ENCODE results near the gene MKNK2. TPM values are rescaled to one million over a fixed set of nuclear protein-coding genes. Genes with fewer than 3 reads are reported as not detected.

Gene MKNK2
- total and polyA plus RNA-seq, 10 of the 15 experiments (the other 5 are each of a cell fraction or from before 2014, with no cell fraction given): 9.6 to 365 (median 69.9) TPM

DNA sequence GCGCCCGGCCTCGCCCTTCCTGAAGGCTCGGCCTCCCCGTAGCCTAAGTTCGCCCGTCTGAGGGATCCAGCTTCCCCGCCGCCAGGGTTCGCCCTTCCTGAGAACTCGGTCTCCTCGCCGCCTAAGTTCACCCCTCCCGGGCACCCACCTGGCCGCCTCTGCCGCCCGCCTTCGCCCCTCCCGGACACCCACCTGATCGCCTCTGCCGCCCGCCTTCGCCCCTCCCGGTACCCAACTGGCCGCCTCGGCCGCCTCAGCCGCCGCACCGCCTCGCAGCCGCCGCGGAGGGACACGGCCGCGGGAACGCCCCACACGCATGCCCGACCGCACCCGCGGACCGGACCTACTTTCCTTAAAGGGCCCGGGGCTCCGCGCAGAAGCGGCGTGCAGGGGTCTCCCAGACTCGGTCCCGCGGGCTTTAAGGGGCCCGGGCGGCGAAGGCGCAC, 45.0 kb upstream of the MKNK2 start, which contains the start of gene MOB3A (continued):
- TF ChIP-seq IRF4 (IDR thresholded peaks at IDR 0.05; ENCODE audit: low read depth, low read length): no peak
- no peak for TF ChIP-seq STAT3 (IDR thresholded peaks at IDR 0.05; ENCODE audit: low read depth, low read length)
- TF ChIP-seq, protein P1, sequence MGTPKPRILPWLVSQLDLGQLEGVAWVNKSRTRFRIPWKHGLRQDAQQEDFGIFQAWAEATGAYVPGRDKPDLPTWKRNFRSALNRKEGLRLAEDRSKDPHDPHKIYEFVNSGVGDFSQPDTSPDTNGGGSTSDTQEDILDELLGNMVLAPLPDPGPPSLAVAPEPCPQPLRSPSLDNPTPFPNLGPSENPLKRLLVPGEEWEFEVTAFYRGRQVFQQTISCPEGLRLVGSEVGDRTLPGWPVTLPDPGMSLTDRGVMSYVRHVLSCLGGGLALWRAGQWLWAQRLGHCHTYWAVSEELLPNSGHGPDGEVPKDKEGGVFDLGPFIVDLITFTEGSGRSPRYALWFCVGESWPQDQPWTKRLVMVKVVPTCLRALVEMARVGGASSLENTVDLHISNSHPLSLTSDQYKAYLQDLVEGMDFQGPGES (IDR thresholded peaks at IDR 0.05): 0 out of 2 replicates have a peak, but pooled peaks have one; percentile 43
- TF ChIP-seq, protein P2, sequence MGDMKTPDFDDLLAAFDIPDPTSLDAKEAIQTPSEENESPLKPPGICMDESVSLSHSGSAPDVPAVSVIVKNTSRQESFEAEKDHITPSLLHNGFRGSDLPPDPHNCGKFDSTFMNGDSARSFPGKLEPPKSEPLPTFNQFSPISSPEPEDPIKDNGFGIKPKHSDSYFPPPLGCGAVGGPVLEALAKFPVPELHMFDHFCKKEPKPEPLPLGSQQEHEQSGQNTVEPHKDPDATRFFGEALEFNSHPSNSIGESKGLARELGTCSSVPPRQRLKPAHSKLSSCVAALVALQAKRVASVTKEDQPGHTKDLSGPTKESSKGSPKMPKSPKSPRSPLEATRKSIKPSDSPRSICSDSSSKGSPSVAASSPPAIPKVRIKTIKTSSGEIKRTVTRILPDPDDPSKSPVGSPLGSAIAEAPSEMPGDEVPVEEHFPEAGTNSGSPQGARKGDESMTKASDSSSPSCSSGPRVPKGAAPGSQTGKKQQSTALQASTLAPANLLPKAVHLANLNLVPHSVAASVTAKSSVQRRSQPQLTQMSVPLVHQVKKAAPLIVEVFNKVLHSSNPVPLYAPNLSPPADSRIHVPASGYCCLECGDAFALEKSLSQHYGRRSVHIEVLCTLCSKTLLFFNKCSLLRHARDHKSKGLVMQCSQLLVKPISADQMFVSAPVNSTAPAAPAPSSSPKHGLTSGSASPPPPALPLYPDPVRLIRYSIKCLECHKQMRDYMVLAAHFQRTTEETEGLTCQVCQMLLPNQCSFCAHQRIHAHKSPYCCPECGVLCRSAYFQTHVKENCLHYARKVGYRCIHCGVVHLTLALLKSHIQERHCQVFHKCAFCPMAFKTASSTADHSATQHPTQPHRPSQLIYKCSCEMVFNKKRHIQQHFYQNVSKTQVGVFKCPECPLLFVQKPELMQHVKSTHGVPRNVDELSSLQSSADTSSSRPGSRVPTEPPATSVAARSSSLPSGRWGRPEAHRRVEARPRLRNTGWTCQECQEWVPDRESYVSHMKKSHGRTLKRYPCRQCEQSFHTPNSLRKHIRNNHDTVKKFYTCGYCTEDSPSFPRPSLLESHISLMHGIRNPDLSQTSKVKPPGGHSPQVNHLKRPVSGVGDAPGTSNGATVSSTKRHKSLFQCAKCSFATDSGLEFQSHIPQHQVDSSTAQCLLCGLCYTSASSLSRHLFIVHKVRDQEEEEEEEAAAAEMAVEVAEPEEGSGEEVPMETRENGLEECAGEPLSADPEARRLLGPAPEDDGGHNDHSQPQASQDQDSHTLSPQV (IDR thresholded peaks at IDR 0.05): 0 out of 2 replicates have a peak, but pooled peaks have one; percentile 53
- TF ChIP-seq RELA (IDR thresholded peaks at IDR 0.05; ENCODE audit: borderline replicate concordance, partially characterized antibody): peak; percentile 88
- TF ChIP-seq, protein P3, sequence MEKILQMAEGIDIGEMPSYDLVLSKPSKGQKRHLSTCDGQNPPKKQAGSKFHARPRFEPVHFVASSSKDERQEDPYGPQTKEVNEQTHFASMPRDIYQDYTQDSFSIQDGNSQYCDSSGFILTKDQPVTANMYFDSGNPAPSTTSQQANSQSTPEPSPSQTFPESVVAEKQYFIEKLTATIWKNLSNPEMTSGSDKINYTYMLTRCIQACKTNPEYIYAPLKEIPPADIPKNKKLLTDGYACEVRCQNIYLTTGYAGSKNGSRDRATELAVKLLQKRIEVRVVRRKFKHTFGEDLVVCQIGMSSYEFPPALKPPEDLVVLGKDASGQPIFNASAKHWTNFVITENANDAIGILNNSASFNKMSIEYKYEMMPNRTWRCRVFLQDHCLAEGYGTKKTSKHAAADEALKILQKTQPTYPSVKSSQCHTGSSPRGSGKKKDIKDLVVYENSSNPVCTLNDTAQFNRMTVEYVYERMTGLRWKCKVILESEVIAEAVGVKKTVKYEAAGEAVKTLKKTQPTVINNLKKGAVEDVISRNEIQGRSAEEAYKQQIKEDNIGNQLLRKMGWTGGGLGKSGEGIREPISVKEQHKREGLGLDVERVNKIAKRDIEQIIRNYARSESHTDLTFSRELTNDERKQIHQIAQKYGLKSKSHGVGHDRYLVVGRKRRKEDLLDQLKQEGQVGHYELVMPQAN (conservative IDR thresholded peaks at IDR 0.05): peak; percentile 98
- 0 out of 2 replicates have a peak, but pooled peaks have one; percentile 46 for TF ChIP-seq NR2C1 (IDR thresholded peaks at IDR 0.05)
- TF ChIP-seq WRNIP1 (IDR thresholded peaks at IDR 0.05; ENCODE audit: borderline replicate concordance, low read depth, low read length): no peak
- no peak for TF ChIP-seq MYC (IDR thresholded peaks at IDR 0.05; ENCODE audit: insufficient read depth, insufficient read length, insufficient replicate concordance, low read length, severe bottlenecking)
- peak in 1 of 2 experiments; percentile 60; a peak in 1 of 4 replicates for TF ChIP-seq ETV6 (conservative IDR thresholded peaks at IDR 0.05 in 1 of 2, IDR thresholded peaks at IDR 0.05 in 1 of 2; ENCODE audit: borderline replicate concordance in 1 of 2, low read depth in 1 of 2)
- TF ChIP-seq ZNF207 (IDR thresholded peaks at IDR 0.05; ENCODE audit: borderline replicate concordance): peak; percentile 97
- peak; percentile 96; the same call in 1 of the 2 replicates for TF ChIP-seq SMARCA5 (IDR thresholded peaks at IDR 0.05)
- TF ChIP-seq, protein P4, sequence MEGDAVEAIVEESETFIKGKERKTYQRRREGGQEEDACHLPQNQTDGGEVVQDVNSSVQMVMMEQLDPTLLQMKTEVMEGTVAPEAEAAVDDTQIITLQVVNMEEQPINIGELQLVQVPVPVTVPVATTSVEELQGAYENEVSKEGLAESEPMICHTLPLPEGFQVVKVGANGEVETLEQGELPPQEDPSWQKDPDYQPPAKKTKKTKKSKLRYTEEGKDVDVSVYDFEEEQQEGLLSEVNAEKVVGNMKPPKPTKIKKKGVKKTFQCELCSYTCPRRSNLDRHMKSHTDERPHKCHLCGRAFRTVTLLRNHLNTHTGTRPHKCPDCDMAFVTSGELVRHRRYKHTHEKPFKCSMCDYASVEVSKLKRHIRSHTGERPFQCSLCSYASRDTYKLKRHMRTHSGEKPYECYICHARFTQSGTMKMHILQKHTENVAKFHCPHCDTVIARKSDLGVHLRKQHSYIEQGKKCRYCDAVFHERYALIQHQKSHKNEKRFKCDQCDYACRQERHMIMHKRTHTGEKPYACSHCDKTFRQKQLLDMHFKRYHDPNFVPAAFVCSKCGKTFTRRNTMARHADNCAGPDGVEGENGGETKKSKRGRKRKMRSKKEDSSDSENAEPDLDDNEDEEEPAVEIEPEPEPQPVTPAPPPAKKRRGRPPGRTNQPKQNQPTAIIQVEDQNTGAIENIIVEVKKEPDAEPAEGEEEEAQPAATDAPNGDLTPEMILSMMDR (IDR thresholded peaks at IDR 0.05 in 2 of 3, conservative IDR thresholded peaks at IDR 0.05 in 1 of 3; ENCODE audit: control insufficient read depth in 2 of 3, extremely low read depth in 1 of 3, insufficient read depth in 1 of 3, low read depth in 3 of 3, low read length in 3 of 3): peak; percentile 21 to 44 (median 38); a peak in 4 of 6 replicates
- TF ChIP-seq, protein P5, sequence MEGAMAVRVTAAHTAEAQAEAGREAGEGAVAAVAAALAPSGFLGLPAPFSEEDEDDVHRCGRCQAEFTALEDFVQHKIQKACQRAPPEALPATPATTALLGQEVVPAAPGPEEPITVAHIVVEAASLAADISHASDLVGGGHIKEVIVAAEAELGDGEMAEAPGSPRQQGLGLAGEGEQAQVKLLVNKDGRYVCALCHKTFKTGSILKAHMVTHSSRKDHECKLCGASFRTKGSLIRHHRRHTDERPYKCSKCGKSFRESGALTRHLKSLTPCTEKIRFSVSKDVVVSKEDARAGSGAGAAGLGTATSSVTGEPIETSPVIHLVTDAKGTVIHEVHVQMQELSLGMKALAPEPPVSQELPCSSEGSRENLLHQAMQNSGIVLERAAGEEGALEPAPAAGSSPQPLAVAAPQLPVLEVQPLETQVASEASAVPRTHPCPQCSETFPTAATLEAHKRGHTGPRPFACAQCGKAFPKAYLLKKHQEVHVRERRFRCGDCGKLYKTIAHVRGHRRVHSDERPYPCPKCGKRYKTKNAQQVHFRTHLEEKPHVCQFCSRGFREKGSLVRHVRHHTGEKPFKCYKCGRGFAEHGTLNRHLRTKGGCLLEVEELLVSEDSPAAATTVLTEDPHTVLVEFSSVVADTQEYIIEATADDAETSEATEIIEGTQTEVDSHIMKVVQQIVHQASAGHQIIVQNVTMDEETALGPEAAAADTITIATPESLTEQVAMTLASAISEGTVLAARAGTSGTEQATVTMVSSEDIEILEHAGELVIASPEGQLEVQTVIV (IDR thresholded peaks at IDR 0.05; ENCODE audit: borderline replicate concordance, partially characterized antibody): peak; percentile 11
- TF ChIP-seq TARDBP (IDR thresholded peaks at IDR 0.05; ENCODE audit: borderline replicate concordance): peak; percentile 75; the same call in 1 of the 2 replicates
- TF ChIP-seq KDM1A (IDR thresholded peaks at IDR 0.05; ENCODE audit: borderline replicate concordance): no peak
- TF ChIP-seq ZNF622 (IDR thresholded peaks at IDR 0.05): no peak
- TF ChIP-seq ZBED1 (IDR thresholded peaks at IDR 0.05; ENCODE audit: borderline replicate concordance): no peak
